Measurements from ENCODE around the gene HOXA9. TPM values are rescaled to one million over a fixed set of nuclear protein-coding genes. Genes with fewer than 3 reads are reported as not detected.

HOXA9 gene
- total RNA-seq, 1 experiment from 2014 or later, result 91.0 TPM

DNA sequence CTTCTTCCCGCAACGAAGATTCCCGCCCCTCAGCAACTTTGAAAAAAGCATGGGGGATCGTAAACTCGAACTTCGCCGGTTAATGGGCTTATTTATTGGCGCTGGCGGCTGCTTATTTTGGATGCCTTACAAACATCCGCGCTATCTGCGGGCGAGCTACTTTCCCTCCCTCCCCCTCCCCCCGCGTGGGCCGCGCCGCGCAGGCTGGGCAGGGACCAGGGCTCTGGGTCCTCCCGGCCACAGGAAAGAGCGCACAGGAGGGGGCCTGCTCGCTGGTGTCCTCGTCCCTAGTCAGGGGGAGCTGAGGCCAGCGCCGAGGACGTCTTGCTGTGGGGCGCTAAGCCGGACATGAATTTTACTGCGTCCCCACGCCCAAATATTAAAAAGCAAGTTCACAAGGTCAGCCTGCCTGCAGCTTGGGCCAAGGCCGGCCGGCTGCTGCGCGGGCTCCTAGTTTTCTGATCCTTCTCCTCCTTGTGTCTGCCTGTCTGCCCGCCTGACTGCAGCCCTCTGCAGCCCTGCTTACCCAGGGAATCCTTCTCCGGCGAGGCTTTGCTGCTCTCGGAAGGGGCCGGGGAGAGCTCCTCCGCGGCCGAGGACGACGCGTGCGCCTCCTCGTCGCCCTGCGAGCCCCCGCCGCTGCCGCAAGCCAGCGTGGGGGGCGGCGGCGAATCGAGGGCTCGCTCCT is 7.6 kb upstream of the HOXA9 start:
- Histone ChIP-seq H3K79me2 (ENCODE audit: insufficient read depth, low read length) (peaks cover 69% of the 10 kb centered on the region), H3K27me3 (ENCODE audit: insufficient read depth, low read length) (no peaks in the 10 kb centered on the region), H3K4me1 (ENCODE audit: control insufficient read depth in 1 of 2, insufficient read depth in 2 of 2, low read length in 2 of 2) (peaks cover 31 to 57% of the 10 kb centered on the region in 2 experiments), H3K4me2 (ENCODE audit: low read length) (peak overlapping the region; percentile 97), H4K20me1 (ENCODE audit: insufficient read depth) (no peaks in the 10 kb centered on the region), H3K9me2 (ENCODE audit: insufficient read depth) (no peaks in the 10 kb centered on the region), H2AFZ (ENCODE audit: low read depth, low read length, poor library complexity, severe bottlenecking) (no peak overlapping the region), H3K36me3 (ENCODE audit: control insufficient read depth in 1 of 2, insufficient read depth in 2 of 2, low read length in 2 of 2) (no peaks in the 10 kb centered on the region), H3K9ac (ENCODE audit: low read length) (peak overlapping the region; percentile 89), H3K9me3 (ENCODE audit: control insufficient read depth in 1 of 2, insufficient read depth in 1 of 2, low read depth in 1 of 2, low read length in 2 of 2) (no peaks in the 10 kb centered on the region), H3K4me3 (replicated peaks in 1 of 2; ENCODE audit: low read depth in 1 of 2, low read length in 2 of 2) (peak overlapping the region; percentile 66 to 77), H3K27ac (ENCODE audit: low read depth, low read length) (peak overlapping the region; percentile 91)
- peak; percentile 6; the same call in 1 of the 2 replicates for TF ChIP-seq POLR2AphosphoS5 (IDR thresholded peaks at IDR 0.05; ENCODE audit: low read depth, low read length)
- TF ChIP-seq ELF1 (IDR thresholded peaks at IDR 0.05; ENCODE audit: borderline replicate concordance, low read depth), result no peak
- TF ChIP-seq, protein P1, sequence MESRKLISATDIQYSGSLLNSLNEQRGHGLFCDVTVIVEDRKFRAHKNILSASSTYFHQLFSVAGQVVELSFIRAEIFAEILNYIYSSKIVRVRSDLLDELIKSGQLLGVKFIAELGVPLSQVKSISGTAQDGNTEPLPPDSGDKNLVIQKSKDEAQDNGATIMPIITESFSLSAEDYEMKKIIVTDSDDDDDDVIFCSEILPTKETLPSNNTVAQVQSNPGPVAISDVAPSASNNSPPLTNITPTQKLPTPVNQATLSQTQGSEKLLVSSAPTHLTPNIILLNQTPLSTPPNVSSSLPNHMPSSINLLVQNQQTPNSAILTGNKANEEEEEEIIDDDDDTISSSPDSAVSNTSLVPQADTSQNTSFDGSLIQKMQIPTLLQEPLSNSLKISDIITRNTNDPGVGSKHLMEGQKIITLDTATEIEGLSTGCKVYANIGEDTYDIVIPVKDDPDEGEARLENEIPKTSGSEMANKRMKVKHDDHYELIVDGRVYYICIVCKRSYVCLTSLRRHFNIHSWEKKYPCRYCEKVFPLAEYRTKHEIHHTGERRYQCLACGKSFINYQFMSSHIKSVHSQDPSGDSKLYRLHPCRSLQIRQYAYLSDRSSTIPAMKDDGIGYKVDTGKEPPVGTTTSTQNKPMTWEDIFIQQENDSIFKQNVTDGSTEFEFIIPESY (IDR thresholded peaks at IDR 0.05; ENCODE audit: extremely low read depth, insufficient replicate concordance, low read length), result no peak
- peak; percentile 17 for TF ChIP-seq POLR2A (IDR thresholded peaks at IDR 0.05; ENCODE audit: borderline replicate concordance, extremely low read depth, insufficient read depth, insufficient read length)
- no peak for TF ChIP-seq YY1 (IDR thresholded peaks at IDR 0.05; ENCODE audit: extremely low read depth, insufficient replicate concordance, low read depth, low read length)
- TF ChIP-seq CEBPB (IDR thresholded peaks at IDR 0.05; ENCODE audit: low read depth), result no peak
- TF ChIP-seq SP1 (IDR thresholded peaks at IDR 0.05; ENCODE audit: low read depth), result no peak
- TF ChIP-seq SIN3A (IDR thresholded peaks at IDR 0.05; ENCODE audit: low read depth), result no peak
- TF ChIP-seq ZFX (IDR thresholded peaks at IDR 0.05), result no peak
- no peak for TF ChIP-seq CBX3 (IDR thresholded peaks at IDR 0.05; ENCODE audit: low read depth)
- no TSS peak for BruUV-seq (replicated peaks)
- intact Hi-C loops (cut with micrococcal nuclease), result no loop called here
- ChIA-PET CTCF (interaction anchor here (0.9 kb wide), 2 partner anchors 12 to 760 kb away, joined by 3 read pairs; no protein-coding TSS in a partner anchor), RAD21 (ENCODE audit: low non-redundant PET in 1 of 2, low total read pairs in 2 of 2, uncharacterized antibody in 2 of 2, unreplicated experiment in 2 of 2) (interaction anchor here in 1 of 2 experiments (1.1 kb wide), 1 partner anchor 58 kb away, joined by 3 read pairs; no protein-coding TSS in a partner anchor), POLR2A (no interaction called here)
- ATAC-seq, result peak; percentile 28
- no peak for DNase-seq (ENCODE audit: low read depth, low spot score)
